ENCODE results near the gene RPP40.
"Not testable (repeated sequence)": the region's sequence is repeated elsewhere in the genome, so short reads cannot be mapped to it uniquely, and the experiment has no call there.

The RPP40 gene, protein sequence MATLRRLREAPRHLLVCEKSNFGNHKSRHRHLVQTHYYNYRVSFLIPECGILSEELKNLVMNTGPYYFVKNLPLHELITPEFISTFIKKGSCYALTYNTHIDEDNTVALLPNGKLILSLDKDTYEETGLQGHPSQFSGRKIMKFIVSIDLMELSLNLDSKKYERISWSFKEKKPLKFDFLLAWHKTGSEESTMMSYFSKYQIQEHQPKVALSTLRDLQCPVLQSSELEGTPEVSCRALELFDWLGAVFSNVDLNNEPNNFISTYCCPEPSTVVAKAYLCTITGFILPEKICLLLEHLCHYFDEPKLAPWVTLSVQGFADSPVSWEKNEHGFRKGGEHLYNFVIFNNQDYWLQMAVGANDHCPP

DNA sequence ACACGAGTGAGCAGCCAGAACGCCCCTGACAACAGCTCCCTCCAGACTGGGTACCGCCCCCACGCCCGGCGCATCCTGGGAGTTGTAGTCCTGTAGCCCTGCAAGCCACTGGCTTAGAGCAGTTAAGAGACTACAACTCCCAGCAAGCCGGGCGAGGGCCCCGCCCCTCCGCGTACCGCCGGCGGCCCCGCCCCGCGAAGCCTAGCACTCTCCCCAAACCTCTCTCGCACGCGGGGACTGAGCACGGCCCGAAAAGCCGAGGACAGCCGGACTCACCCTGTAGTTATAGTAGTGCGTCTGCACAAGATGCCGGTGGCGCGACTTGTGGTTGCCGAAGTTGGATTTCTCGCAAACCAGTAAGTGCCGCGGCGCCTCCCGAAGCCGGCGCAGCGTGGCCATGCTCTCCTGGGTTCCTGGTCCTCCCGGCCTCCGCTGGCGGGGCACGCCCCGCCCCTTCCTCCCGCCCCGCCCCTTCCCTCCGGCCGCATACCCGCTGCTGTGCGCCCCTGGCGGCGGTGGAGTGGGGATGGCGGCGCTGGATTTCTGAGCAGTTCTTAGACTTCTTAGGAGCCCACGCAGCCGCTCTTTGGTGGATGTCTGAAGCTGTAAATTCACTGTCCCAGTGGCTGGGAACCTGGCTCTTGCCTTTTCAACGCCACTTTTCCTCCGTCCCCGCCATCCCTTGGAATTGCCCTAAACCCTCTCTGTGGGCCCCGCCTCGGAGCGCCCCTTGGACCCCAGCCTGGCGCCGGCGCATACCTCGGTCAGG lies at the start of gene RPP40:
RPP40 (minus strand) TSS at position 434 of the 769 bp plus-strand sequence; CDS start at position 399, 35 bp downstream.
- peak; percentile 94 to 98 (median 97) for DNase-seq

DNA sequence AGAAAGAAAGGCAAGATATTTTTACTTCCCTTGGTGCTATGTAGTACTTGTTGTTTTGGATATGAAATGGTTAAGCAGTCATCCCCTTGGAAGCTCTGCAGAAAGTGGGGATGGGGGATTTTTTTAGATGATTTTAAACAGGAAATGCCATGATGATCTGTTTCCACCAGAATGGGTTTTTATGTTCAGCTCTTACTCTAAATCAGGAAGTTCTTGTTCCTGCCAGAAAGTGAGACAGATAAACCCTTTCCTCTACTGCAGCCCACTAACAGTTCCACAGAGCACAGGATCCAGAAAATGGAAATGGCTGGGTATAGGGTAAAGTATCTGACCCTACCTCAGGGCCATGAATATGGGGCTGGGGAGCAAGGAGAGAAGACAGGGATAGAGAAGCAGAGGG lies 49.2 kb upstream of the RPP40 start:
- no peak for DNase-seq

DNA sequence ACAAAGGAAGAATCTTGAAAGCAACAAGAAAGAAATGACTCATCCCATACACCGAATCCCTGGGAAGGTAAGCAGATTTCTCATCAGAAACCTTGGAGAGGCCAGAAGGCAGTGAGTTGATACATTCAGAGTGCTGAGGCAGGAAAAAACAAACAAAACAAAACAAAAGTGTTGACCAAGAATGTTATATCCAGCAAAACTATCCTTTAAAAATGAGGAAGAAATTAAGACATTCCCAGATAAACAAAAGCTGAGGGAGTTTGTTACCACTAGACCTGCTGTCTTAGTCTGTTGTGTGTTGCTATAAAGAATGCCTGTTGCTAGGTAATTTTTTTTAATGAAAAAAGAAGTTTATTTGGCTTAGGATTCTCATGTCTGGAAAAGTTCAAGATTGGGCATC lies 47.6 kb upstream of the RPP40 start:
- DNase-seq, result no peak

DNA sequence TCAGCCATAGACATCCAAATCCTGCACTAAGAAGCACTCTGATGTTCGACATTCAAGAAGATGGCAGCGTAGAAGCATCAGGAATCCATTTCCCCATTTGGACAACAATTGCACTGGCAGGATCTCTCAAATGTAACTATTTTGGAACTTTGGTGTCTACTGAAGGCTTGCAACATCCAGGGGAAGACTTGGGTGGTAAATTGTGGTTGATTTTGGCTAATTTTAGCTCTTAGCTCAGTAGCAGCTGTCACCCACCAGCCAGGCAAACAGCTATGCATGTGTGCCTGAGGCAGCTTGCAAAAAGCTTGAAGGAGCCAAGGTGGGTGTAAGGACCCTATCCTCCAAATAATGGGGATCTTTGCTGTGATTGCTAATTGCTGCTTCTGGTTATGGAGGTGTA lies 46.2 kb upstream of the RPP40 start:
- DNase-seq, result no peak

DNA sequence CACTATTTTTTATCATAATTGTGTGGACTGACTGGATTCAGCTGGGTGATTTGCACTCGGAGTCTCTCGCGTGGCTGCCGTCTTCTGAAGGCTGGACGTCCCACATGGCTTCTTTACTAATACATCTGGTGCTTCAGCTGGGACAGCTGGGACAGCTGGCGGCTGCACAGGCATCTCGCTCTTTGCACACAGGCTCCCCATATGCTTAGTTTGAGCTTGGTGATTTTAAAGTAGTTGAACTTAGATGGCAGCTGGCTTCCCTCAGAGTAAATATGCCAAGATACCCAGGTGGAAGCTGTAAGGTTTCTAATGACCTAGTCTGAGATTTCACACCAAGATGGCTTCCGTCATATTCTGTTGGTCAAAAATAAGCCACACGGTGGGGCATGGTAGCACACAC lies 42.6 kb upstream of the RPP40 start:
- DNase-seq, result no peak

DNA sequence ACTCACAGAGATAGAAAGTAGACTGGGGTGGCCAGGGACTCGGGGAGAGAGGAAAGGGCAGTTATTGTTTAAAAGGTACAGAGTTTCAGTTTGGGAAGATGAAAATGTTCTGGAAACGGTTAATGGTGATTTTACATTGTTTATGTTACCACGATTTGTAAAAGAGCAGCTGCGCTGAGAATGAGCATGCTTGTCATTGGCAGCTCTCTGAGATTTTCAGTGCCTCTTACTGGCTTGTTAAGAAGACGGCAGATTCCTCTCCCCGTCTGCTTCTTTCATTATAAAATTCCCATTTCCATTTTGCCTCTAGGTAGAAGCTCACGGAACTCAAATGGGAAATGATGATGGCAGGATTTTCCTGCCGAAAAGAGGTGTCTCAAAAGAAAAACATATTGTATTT lies 41.6 kb upstream of the RPP40 start:
- DNase-seq, result no peak

DNA sequence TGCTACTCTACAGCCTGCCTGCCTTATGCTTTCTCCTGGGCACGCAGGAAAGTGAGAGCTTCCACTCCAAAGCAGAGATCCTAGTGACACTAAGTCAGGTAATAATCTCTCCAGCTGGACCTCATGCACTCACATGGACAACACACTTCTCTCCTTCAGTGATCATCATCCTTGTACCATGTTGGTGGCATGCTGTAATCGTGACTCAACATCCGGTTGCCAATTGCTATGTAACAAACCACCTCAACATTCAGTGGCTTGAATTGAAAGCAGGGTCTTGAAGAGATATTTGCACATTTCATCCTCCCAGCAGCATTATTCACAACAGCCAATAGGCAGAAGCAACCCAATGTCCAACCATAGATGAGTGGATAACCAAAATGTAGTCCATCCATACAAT lies 41.0 kb upstream of the RPP40 start:
- no peak for DNase-seq

DNA sequence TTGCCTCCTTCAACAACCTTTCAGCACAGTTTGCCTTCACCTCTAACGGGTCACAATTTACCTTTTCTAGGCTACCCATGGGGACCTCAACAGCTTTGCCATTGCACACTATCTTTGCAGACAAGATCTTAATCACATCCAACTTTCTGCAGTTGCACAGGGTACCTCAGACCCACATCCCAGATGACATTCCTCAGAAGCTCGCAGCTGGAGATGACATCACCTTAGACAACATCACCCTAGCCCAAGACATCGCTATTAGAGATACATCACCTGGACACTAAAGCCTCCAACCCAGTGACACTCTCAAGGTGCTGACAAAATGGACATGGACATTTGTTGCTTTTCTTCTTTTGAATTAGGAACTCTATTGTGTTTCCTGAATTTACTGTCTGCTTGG lies 38.6 kb upstream of the RPP40 start:
- no peak for DNase-seq

DNA sequence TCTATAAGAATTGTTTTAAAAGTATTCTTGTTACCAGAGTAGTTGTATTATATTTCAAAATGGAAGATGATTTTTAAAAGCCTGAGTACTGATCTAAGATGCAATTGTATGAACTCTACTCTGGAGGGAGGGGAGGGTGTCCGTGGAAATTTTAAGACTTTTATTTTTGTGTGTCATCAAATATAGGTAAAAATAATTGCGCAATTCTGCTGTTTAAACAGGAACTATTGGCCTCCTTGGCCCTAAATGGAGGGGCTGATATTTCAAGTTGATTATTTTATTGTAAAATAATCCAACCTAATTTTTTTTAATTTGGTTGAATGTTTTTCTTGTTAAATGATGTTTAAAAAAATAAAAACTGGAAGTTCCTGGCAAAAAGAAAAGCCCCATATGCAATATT lies 38.1 kb upstream of the RPP40 start:
- DNase-seq, result no peak

DNA sequence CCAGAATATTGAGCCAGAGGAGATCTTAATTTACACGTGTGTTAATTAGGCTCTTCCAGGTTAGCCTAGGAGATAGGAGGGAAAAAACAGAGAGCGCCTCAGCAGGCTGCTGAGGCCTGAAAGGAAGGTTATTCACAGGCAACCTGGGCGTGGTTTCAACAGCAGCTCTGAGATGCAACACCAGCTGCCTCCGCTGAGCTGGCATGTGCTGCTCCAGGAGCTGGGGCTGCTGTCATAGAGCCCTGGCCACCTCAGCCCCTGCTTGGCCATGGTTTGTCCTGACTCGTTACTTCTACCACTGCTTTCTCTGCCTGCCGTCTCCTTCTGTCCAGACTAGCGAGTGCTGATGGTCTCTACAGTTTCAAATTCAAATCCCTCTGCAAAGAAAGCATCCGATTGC lies 32.4 kb upstream of the RPP40 start:
- DNase-seq, result peak; percentile 21 to 54 (median 50)

DNA sequence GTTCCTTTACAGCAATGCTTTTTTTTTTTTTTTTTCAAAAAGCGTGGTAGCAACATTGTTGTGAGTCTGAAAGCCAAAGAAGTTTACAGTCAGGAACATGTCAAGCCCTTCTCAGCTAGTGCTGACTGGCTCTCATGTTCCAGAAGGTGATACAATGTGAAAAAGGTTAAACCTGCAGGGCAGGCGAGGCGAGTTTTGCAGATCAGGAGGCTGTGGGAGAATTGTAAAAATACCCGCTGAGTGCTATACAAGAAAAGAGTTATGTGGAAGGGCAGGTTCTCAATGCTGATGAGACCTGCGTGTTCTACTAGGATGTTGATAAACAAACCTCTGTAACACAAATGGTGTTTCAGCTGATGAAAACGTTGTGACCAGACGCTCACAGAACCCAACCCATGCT lies 30.9 kb upstream of the RPP40 start:
- DNase-seq, result no peak

DNA sequence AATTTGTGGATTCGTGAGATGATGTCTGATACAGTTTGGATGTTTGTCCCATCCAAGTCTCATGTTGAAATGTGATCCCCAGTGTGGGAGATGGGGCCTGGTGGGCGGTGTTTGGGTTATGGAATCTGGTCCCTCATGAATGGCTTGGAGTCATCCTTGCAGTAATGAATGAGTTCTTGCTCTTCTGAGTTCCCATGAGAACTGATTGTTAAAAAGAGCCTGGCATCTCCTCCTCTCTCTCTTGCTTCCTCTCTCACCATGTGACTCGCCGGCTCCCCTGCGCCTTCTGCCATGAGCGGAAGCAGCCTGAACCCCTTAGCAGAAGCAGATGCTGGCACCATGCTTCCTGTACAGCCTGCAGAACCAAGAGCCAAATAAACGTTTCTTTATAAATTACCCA lies 30.5 kb upstream of the RPP40 start:
- DNase-seq, result no peak

DNA sequence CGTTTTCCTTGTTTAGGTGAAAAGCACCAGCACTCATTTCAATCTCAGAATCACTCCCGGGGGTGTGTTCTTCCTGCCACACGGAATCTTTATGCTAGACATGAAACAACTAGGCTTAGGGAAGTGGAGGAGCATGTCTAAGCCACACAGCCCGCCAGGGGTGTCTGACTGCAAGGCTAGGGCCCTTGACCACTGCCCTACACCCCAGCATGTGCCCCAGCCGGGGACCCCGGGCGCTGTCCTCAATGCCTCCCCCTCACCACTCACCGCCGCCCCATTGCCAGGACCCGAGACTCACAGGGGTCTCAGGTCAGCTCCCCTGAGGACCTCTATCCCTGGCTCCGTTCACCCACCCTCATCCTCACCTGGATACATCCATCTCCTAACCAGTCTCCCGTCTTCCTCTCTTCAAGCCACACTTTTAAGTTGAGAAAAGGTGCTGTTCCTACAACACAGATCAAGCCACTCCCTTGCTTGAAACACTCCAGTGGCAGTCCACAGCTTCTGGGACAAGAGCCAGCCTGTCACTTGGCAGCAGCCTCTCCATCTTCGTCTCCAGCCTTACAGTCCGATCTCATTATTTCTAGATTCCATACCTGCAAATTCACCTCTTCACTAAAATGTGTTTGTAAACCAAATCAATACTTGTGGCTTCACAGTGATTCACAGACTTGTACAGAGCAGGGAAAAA lies 29.5 kb upstream of the RPP40 start:
- DNase-seq, result not testable (repeated sequence)

DNA sequence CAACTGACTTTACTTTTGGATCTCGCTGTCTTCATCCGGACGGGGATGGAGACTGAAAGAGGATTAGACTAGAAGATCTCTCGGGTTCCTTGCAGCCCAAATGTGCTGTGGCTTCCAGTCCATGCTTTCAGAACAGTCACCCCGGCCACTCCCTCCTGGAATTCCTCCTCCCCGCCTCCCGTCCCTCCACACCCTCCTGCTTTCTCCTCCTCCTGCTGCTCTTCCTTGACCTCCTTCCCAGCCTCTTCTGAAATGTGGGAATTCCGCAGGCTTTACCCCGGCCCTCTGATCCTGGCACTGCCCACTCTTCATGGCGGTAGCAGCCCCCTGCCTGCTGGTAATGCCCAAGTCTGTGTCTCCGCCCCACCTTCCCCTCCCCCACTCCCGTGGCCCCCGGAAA lies 28.9 kb upstream of the RPP40 start:
- DNase-seq, result not testable (repeated sequence)

DNA sequence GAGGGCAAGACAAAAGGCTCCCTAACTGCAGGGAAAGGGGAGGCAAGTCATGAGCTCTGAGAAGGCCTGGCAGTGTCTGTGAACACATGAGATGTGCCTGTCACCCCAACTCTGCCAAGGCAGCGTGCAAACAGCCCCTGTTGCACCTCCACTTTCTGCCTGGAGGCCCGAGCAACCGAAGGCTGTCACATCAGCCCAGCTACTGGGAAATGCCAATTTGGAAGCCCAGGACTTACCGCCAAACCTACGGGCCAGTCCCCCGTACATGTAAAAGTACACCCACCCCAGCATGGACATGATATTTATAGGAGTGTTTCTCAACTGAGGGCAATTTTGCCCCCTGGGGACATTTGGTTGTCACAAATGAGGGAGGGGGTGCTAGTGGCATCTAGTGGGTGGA lies 27.3 kb upstream of the RPP40 start:
- no peak for DNase-seq

DNA sequence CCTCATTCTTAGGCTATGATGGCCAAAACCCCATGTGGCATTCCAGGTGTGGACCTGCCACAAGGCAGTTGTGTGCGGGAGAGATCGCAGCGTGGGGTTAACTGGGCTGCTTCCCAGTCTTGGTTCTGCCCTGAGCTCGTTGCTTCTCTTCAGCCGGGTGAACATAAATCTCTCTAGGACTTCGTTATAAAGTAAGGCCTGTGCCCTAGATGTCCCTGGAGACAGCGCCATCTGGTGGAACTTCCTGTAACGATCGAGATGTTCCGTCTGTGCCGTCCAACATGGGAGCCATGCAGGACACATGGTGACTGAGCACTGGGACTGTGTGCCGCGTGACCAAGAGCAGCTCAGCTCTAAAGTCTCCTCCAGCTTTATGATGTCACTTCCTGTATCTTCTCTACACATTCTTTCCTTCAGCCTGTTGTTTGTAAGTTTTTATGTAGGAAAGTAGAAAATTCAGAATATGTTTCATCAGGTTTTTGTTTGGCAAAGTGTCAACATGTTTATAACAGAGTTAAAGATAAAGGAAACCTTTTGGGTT lies 26.8 kb upstream of the RPP40 start:
- DNase-seq, result peak; percentile 50 to 90 (median 79)

DNA sequence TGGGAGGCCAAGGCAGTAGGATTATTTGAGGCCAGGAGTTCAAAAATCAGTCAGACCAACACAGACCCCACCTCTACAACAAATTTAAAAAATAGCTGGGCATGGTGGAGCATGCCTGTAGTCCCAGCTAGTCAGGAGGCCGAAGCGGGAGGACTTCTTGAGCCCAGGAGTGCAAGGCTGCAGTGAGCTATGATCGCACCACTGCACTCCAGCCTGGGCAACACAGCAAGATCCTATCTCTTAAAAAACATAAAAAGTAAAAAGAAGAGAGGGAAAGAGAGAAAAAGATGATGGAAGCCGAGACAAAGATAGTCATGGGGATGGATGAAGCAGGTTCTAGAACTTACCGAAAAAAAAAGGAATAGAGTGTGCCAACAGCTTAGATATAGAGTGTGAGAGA lies 25.8 kb upstream of the RPP40 start:
- no peak for DNase-seq

DNA sequence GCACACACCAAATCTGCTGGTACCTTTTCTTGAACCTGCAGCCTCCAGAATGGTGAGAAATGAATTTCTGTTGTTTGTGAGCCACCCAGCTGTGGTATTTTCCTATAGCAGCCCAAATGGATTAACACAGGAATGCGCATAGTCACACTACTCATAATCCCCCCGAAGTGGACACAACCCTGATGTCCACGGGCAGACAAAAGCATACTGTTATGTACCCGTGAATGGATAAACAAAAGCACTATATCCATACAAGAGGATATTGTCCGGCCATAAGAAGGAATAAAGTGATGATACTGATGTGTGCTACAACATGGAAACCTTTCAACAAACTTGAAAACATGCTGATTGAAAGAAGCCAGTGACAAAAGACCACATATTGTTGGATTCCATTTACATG lies 25.1 kb upstream of the RPP40 start:
- DNase-seq, result no peak

DNA sequence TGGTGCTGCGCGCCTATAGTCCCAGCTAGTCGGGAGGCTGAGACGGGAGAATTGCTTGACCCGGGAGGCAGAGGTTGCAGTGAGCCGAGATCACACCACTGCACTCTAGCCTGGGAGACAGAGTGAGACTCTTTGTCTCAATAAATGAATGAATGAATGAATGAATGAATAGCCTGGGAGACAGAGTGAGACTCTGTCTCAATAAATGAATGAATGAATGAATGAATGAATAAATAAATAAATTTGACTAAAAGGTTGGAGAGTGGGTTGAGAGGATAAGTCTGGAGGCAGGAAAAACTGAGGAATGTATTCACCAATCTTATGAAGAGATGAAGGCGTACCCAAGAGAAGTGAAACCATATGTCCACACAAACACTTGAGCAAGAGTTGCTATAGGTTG lies 24.5 kb upstream of the RPP40 start:
- DNase-seq, result no peak

DNA sequence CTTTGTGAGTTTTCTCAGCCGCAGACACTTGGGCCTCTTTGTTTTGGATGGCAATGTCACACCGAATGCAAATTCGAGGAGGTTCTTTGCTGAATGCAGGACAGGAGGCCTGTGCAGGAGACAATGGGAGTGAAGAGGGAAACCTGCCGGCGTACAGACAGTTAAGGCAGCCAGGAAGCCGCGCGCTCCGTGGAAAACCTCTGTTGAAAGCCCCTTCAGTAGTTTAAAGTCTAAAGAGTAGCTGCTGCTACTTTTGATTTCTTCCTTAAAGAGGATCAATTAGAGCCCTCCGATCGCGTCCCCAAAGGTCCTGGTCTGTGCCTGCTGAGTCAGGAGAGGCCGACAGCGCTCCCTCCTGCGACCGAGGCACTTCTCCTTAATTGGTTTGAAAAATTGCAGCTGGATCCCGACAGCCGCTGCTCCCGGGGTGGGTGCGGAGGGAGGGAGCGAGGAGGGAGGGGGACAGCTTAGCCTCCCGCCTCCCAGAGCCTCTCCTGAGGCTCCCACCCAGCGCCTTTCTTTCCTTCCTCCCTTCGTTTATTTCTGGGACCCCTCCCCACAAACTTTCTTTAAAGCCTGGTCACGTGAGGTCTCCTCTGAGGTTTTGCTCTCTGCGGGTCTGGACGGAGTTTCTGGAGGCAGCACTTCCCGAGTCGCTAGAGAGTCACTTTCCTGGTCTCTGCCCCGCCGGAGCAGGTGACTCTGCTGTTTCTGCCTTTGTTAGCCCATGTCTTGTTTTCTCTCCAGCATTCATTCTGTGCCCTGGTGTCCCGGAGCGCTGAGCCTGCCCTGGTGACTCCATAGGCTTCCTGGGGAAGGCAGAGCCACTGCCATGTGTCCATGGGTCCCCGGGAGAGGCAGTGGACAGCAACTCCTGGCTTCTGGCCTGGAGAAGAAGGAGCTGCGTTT lies 22.3 kb upstream of the RPP40 start:
- DNase-seq, result peak; percentile 59 to 84 (median 77)

DNA sequence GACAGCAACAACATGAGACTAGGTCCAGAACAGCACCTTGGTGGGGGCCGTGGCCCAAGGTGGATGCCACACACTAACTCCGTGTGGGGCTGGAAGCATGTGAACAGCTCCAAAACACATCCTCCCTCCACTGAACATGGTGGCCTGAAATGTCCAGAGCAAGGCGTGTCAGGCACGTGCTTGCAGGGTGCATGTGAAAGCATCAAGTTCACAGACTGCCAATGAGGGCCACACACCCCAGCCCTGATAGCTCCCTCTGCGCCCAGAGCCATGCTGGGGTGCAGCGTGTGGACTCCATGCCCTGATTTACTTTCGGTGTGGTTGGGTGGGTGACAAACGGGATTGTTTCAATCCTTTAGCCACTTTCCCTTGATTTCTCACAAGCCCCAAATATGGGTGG lies 20.1 kb upstream of the RPP40 start:
- DNase-seq, result no peak

DNA sequence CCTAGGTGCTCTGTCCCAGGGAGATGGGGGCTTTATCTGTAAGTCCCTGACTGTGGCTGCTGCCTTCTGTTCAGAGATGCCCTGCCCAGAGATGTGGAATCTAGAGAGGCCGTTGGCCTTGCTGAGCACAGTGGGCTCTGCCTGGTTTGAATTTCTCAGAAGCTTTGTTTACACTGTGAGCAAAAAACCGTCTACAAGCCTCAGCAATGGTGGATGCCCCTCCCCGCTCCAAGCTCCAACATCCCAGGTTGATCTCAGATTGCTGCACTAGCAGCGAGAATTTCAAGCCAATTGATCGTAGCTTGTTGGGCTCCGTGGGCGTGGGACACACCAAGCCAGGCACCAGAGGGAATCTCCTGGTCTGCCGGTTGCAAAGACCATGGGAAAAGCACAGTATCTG lies 16.3 kb upstream of the RPP40 start:
- DNase-seq, result no peak

Data from NCI-H1417 (cell line).